HG03196 (cell line): ENCODE data around the gene AAMP.

Experiments
- ATAC-seq: cut with Tn5 transposase; IDR thresholded peaks from one replicate; pipeline ENCODE4 v1.9.1; 2021; ENCODE audit not compliant: unreplicated experiment

Gene AAMP

DNA sequence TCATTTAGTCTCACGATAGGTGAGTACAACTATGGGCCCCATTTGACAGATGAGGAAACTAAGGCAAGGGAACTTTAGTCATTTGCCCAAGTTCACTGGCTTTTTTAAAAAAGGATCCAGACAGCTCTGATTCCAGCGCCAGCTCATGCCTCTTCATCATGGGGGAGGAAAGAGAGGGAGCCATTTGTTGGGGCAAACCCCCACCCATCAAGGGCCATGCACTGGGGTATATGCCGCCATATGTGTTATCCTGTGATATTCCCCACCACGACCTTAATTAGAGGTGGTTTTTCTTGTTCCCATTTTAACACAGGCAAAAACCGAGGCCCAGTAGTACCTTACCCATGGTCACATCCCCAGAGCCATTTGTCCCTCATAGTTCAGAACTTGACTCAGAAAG is 9.8 kb downstream of the AAMP start:
- no peak for ATAC-seq

DNA sequence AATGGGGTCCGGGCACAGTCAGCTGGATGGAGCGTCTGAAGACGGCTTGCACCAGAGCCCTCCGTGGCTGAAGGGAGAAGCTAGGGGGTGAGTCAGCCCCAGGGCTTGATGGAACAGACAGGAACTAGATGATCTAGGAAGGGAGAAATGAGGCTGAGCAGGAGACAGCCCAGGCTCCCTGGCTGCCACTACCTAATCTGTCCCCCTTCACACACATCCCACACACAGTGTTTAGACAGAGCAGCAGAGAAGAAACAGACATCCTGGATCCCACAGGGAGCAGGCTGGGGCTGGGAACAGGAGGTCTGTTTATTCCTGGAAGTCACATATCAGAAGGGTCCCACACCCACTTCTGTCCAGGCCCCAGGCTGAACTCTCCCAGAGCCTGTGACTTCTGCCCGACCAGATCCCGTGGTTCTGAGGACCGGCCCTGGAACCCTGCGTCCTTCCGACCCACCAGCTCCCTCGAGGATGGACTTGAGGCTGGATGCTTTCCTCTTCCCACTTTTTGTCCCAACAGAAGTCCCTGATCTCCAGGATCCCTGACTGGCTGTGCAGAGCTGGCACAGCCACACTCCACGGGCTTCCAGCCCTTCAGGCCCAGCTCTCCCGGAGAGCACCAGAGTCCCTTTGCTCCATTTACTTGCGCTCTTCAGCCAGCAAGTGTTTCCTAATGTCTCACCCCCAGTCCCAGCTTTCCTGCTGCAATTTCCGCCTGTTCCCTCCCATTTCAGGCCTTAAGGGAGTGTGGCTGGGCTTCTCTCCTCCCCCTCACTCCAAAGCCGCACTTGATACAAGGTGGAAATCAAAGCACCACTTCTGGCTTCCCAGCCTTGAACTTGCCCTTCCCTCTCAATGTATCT is 10.6 kb downstream of the AAMP start:
- ATAC-seq, result no peak

DNA sequence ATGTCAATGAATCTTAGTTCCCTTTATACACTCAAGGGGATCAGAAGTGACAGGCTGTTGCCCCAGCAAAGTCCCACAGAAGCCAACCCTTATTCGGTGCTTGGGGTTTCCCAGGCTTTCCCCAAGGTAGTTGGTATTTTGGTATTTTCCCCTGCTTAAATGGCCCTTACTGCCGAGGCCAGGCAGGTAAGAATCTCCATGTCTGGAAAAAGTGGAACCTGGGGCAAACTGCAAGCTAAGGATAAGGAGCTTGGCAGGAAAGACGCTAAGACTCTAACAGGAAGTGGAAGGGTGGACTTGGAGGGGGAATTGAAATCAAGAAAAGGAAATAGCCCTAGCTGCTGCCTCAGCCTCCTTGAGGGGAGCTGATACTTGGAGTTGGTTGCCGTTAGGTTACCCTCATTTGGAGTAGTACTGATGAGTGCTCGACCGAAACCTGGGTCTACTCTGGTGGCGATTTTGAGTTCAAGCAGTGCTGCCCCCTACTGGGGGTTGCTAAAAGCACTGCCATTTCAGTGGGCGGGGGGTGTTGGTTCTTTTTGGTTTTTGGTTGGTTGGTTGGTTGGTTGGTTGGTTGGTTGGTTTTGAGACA is 12.5 kb downstream of the AAMP start:
- ATAC-seq, result peak; percentile 41

DNA sequence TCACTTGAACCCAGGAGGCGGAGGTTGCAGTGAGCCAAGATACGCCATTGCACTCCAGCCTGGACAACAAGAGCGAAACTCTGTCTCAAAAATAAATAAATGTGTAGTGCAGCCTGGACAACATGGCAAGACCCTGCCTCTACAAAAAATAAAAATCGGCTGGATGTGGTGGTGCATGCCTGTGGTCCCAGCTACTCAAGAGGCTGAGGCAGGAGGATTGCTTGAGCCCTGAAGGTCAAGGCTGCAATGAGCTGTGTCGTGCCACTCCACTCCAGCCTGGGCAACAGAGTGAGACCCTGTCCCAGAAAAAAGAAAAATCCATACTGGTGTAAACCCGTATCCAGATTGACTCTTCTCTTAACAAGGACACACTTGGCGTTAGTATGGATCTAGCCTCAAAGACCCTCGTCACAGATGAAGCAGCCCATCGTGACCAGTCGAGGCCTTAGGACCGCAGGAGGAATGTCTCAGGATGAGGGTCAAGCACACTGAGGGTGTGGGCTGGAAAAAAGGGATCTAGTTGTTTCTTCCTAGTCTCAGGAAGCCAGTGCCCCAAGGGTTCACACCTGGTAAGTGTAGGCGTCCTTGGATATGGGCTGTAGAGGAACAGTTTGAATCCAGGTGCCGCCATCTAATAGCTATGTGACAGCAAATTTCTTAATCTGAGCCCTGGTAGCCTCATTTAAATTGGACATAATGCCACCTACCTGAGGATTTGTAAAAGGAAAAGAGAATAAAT is 13.2 kb downstream of the AAMP start:
- ATAC-seq, result no peak

DNA sequence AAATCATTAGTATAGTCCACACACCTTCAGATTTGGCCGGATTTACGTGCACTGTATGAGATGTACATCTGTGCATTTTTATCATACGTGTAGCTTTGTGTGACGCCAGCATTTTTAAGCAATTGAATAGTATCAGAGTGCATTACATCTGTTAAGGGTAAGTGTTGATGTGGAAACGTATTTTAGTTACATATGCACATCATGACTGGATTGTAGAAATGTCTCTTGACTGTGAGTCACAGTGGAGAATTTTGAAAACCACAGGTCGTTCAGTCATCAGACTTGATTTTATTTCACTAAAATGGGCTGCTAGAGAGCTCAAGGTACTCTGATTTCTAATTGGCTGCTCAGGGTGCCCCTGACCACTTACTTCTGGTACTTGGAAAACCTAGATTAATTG is 14.5 kb downstream of the AAMP start:
- no peak for ATAC-seq

DNA sequence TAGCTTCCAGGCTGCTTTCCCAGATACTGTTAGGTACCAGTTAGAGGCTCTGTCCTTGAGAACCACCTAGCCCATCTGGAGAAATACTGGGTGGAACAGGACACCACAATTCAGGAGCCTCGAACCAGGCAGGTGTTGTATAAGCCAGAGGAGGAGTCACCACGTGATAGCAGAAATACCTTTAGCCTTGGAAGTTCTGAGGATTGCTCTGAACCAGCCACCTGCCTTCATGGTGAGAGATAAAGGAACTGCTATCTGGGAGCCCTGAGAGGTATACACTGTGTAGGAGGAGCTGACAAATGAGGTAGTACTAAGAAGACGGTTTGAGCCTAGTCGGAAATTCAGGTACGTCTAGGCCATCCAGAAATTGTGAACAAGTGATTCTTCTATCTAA is 16.7 kb downstream of the AAMP start:
- ATAC-seq, result no peak

DNA sequence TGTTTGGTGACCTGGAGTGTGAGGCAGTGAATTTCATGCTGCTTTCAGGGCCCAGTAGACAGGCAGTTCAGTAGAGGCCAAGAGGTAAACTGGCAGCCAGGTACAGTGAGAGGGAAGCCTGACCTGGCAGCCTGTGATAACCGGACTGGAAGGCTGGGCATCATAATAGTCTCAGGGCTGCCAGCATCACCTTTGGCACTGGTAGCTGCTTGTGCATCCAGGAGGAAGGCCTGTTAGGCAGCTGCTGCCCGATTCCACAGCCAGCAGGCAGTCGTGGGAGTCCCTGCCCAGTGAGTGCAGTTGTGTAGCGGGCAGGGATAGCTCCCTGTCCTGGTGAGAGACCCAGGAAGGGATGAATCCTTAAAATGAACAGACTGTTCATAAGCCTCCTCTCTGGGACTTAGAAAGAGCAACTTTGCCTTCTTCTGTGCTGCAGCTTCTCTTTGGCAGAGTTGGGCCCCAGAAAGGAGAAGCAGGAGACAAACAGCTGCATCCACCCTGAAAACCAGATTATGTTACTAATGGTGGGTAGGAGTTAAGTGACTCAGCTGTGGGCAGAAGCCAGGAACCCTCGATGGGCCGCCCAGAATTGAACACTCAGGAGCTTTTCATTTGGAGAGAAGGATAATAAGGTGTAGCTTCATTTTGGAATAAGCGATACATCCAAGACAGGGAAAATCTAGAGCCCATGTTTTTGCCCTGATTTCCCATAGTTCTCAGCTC is 17.3 kb downstream of the AAMP start:
- ATAC-seq, result no peak

DNA sequence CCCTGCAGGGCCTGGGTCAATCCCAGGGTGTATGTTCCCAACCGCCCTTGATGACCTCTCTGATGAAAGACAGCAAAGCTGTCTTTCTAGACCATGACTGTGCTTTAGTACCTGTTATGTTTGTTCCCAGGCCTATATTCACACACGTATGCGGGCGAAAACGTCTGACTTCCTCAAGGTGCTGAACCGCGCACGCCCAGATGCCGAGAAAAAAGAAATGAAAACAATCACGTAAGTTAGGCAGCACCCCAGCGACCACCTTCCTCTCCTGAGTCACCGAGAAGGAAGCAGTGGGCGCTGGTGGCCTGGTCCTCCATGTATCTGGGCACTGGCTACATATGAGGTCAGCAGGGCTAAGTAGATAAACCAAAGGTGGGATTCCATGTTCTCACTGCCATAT is 20.2 kb downstream of the AAMP start:
- ATAC-seq, result no peak

DNA sequence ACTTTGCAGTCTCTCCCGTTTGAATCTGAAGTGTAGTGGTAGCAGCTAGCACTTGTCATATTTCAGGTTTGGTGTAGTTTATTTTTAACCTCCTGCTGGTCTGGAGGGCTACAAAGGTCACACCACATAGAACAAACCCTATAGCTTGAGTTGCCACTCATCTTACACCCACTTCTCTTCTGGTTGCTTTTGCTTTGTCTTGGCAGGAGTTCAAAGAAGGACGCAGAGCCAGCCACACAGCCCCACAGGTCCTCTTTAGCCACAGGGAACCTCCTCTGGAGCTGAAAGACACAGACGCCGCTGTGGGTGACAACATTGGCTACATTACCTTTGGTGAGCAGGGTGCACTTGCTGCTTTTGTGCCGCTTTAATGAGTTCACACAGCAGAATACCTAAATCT is 24.7 kb downstream of the AAMP start:
- ATAC-seq, result no peak

DNA sequence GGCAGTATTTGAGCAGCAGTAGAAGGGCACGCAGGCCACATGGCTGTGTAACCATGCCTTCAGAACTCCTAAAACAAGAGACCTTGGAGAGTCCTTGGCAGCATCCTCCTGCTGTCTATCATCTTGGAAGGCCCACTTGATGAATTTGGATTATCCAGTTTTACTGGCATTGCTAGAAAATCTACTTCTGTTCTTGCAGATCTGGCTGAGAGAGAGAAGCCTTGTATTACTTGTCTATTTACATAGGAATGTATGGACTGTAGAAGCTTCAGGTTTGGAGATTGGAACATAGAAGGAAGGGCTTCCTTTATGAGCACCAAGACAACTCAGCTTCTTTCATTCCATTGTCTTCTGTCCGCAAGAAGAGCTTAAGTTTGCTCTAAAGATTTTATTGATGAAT is 25.3 kb downstream of the AAMP start:
- ATAC-seq, result no peak

DNA sequence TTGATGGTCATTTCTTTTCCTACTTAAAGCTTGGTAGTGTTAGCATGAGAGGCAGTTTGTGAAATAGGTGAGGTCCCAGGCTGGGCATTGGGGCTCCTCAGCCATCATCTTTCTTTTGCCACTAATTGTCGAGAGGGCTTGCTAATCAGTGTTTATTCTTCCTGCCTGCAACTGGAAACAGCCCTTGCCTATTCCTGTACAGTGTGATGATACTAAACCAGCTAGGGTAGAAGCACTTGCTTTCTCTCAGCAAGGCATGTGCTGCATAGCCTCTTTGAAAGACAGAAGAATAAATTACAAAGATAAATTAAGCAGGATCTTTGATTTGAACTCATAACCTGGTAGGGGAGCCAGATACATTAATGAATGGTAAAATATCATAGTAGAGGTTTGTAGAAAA is 25.7 kb downstream of the AAMP start:
- no peak for ATAC-seq

DNA sequence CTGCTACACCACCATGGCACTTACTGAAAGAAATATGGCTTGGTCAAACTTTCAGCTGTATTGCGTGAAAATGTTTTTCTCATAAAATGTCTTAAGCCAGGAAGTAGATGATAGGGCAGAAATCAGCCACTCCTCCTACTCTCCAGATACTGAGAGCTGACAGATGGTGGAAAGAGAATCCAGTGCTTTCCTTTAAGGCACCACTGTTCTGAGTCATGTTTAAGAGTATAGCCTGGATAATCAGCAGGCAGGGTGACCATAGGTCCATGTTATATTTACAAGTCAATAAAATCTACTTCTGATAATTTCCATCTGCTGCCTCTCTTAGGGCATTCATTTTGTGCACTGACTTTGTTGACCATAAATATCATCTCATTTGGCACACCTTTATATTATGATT is 31.1 kb downstream of the AAMP start:
- no peak for ATAC-seq

DNA sequence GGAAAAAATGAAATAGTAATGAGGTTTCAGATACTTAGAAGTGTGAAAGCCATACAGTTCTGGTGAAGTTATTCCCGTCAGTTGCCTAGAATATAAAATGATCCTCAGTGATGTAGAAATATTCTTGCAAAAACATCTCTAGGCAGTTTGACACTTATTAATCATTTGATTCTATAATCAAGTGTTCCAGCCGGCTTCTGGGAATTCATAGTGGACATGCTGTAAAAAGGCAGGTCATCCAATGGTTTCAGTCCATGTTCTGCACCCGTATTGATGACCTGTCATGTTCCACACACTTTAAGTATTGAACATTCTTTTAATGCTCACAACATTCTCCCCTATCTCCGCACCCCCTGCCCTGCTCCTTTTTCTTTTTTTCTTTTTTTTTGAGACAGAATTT is 33.1 kb downstream of the AAMP start:
- ATAC-seq, result no peak

DNA sequence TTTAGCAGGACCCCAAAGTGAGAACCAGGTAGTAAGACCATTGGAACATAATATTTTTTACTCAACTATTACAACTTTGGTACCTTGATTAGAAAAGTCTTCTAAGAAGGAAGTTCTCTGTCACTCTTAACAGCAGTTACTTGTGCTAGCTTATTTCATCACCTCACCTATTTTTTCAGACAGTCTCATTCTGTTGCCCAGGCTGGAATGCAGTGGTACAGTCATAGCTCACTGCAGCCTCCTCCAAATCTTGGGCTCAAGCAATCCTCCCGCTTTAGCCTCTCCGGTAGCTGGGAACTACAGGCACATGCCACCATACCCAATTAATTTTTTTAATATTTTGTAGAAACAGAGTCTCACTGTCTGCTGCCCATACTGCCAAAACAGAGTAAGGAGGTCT is 34.9 kb downstream of the AAMP start:
- ATAC-seq, result no peak

DNA sequence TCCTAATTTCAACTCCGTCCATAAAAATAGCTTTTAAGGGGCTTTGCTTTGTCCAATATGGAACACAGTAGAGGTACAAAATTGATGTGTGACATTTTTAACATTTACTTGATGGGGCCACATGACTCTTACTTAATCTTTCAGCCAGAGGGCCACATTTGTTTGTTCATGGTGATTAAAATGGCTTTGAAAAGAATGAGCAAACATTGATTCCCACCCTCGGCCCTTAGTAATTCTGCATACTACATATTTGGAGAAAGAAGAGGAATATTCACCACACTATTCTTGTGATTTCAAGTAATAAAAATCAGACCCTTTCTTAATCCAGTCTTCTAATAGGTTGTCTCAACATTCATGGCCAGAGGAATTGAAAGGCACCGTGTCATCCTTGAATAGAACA is 35.4 kb downstream of the AAMP start:
- ATAC-seq, result no peak

DNA sequence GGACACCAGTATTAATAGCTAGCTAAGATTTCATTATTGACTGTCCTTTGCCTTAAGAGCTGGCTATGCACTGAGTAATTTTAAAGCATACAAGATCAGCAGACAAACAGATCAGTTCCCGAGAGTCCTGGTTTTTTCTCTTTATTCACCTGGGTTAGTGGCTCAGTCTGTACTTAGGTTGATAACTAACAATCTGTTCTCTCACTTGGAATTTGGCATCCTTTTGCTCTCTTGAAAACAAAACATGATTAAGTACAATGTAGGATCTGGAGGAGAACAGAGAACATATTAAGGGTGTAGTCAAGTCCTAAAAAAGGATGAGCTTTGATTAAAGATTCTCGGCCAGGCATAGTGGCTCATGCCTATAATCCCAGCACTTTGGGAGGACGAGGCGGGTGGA is 36.4 kb downstream of the AAMP start:
- no peak for ATAC-seq

DNA sequence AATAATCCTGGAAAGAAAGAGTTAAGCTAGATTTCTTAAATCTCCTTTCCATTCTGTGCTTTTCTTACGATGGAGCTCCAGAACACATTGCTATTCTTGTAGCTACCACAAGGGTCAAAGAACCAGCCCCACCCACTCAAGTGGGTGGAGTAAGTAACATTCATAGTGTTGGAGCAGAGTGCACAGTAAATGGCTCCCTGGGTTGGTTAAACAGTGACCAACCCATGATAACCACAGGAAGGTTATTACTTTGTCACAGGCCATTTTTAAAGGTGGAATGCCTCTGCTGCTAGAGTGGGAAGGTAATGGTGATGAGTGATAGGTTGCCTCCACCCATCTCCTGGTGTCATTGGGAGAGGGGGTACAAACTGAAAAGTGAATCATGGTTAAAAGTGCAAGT is 39.1 kb downstream of the AAMP start:
- ATAC-seq, result peak; percentile 55

DNA sequence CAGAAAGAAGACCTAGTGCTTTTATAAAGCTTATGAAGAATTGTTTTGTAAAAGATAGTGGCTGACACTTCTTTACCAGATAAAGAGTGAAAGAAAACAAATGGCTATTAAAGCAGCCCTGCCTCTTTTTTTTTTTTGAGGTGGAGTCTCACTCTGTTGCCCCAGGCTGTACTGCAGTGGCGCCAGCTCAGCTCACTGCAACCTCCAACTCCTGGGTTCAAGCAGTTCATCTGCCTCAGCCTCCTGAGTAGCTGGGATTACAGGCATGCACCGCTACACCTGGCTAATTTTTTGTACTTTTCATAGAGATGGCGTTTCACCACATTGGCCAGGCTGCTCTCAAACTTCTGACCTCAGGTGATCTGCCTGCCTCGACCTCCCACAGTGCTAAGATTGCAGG is 40.1 kb downstream of the AAMP start:
- no peak for ATAC-seq

DNA sequence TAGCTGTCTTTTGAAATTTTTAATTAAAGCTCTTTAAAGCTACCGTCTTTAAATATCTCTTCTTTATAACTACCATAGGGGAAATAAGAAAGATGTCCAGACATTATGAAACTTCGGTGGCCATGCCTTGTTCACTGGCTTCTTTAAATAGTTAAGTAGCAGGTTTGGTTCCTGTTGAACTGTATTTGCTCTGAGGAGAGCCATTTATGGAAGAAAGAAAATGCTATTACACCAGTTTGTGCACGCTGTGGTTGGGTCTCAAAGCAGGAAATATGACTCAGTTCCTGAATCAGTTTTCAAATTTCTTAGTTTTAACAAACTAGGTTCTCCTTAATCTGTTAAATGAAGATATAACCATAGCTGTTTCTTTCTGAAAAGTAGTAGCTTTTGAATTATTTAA is 40.7 kb downstream of the AAMP start:
- peak; percentile 89 for ATAC-seq

DNA sequence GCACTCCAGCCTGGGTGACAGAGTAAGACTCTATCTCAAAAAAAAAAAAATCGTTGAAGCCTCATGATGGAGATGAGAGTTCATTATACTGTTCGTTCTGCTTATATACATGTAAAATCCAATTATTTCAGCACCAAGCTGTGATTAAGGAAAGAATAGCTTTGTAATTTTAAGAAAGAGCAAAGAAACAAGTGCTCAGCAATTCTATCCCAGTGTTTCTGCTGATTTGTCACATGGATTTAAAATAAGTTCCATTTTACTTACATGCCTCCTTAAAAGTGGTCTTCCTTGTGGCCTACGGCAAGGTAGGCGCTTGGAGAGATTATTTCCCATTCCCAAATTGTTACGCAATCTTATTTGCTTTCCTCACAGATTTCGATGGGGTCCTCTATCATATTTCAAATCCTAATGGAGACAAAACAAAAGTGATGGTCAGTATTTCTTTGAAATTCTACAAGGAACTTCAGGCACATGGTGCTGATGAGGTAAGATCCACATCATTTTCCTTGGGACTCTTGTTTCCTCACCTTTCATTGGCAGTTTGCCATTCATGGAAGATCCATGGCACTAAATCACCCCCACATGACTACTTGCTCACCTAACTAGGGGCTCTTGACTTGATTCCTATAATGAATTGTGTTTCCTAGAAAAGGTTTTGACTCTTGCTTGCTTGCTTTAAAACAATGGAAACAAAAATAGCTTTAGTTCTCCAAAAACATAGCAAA is 41.4 kb downstream of the AAMP start:
- no peak for ATAC-seq

DNA sequence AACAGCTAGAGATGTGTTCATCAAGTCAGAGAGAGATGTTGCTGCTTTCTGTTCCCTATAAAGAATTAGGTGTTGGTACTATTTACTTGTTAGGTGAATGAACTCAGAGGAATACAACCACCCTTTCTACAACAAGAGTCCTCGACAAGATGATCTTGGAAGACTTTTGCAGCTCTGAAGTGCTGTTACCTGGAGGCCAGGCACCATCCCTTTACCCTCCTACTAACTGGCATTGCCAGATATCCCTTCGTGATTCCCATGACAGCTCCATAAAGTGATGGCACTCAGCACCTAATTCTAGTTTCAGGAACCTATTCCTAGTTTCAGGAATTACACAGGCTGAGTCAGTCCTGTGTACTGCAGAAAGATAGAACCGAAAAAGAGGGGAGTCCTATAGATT is 43.0 kb downstream of the AAMP start:
- no peak for ATAC-seq
